DOHH2 (cell line): Measurements from ENCODE around the gene SLC7A14.

Experiments
- CTCF ChIP-seq: fragments of 200-600 bp; sonication (generic); IDR thresholded peaks from one replicate; pipeline ENCODE4 v1.5.1; 2014; ENCODE audit warnings: antibody characterized with exemption, mild to moderate bottlenecking, low read depth, low read length; ENCODE audit not compliant: poor library complexity, severe bottlenecking
- EZH2phosphoT487 ChIP-seq: fragments of 200-600 bp; sonication (generic); IDR thresholded peaks from 2 replicates; pipeline ENCODE4 v1.6.1; 2017; ENCODE audit warnings: borderline replicate concordance, mild to moderate bottlenecking, antibody characterized with exemption, low read length, moderate library complexity, mixed read lengths

GRCh38 chr3:170531657-170532335 lies 54.1 kb downstream of the SLC7A14 start:
- TF ChIP-seq CTCF (no peak), EZH2phosphoT487 (no peak)
